ENCODE measurements around the gene PLP2. TPM values are rescaled to one million over a fixed set of nuclear protein-coding genes. Genes with fewer than 3 reads are reported as not detected.

PLP2 gene
- total RNA-seq, 1 experiment from 2014 or later: 293 TPM

GRCh38 chrX:49153467-49153866 is 18.2 kb upstream of the PLP2 start:
- POLR2A ChIA-PET: interaction anchor here (0.7 kb wide), 1 partner anchor 61 kb away, joined by 3 read pairs; no protein-coding TSS in a partner anchor
- TF ChIP-seq, protein P1, sequence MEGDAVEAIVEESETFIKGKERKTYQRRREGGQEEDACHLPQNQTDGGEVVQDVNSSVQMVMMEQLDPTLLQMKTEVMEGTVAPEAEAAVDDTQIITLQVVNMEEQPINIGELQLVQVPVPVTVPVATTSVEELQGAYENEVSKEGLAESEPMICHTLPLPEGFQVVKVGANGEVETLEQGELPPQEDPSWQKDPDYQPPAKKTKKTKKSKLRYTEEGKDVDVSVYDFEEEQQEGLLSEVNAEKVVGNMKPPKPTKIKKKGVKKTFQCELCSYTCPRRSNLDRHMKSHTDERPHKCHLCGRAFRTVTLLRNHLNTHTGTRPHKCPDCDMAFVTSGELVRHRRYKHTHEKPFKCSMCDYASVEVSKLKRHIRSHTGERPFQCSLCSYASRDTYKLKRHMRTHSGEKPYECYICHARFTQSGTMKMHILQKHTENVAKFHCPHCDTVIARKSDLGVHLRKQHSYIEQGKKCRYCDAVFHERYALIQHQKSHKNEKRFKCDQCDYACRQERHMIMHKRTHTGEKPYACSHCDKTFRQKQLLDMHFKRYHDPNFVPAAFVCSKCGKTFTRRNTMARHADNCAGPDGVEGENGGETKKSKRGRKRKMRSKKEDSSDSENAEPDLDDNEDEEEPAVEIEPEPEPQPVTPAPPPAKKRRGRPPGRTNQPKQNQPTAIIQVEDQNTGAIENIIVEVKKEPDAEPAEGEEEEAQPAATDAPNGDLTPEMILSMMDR (IDR thresholded peaks at IDR 0.05): no peak
- TF ChIP-seq SIN3A (IDR thresholded peaks at IDR 0.05; ENCODE audit: borderline replicate concordance, insufficient read depth, low read depth, low read length) (no peak), TCF7L2 (IDR thresholded peaks at IDR 0.05; ENCODE audit: low read depth, low read length) (no peak), POLR2AphosphoS5 (IDR thresholded peaks at IDR 0.05; ENCODE audit: low read depth, low read length) (no peak)
- TF ChIP-seq, protein P2, sequence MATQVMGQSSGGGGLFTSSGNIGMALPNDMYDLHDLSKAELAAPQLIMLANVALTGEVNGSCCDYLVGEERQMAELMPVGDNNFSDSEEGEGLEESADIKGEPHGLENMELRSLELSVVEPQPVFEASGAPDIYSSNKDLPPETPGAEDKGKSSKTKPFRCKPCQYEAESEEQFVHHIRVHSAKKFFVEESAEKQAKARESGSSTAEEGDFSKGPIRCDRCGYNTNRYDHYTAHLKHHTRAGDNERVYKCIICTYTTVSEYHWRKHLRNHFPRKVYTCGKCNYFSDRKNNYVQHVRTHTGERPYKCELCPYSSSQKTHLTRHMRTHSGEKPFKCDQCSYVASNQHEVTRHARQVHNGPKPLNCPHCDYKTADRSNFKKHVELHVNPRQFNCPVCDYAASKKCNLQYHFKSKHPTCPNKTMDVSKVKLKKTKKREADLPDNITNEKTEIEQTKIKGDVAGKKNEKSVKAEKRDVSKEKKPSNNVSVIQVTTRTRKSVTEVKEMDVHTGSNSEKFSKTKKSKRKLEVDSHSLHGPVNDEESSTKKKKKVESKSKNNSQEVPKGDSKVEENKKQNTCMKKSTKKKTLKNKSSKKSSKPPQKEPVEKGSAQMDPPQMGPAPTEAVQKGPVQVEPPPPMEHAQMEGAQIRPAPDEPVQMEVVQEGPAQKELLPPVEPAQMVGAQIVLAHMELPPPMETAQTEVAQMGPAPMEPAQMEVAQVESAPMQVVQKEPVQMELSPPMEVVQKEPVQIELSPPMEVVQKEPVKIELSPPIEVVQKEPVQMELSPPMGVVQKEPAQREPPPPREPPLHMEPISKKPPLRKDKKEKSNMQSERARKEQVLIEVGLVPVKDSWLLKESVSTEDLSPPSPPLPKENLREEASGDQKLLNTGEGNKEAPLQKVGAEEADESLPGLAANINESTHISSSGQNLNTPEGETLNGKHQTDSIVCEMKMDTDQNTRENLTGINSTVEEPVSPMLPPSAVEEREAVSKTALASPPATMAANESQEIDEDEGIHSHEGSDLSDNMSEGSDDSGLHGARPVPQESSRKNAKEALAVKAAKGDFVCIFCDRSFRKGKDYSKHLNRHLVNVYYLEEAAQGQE (IDR thresholded peaks at IDR 0.05; ENCODE audit: insufficient read depth in 1 of 2, low read depth in 2 of 2, low read length in 1 of 2): no peak
- CTCF ChIA-PET: interaction anchor here (0.6 kb wide), 1 partner anchor 54 kb away, joined by 4 read pairs; no protein-coding TSS in a partner anchor
- Histone ChIP-seq H3K4me1 (ENCODE audit: control insufficient read depth, insufficient read depth, low read length) (peaks cover 4% of the 10 kb centered on the region; the same call in 1 of the 2 replicates), H3K4me3 (ENCODE audit: low read depth in 2 of 2, low read length in 2 of 2) (no peak overlapping the region), H3K36me3 (ENCODE audit: control insufficient read depth, insufficient read depth, low read length) (no peaks in the 10 kb centered on the region), H3K9me3 (ENCODE audit: control insufficient read depth, insufficient read depth, low read depth, low read length) (no peaks in the 10 kb centered on the region), H3K27ac (ENCODE audit: low read length) (no peak overlapping the region), H3K27me3 (ENCODE audit: control insufficient read depth, insufficient read depth, low read length) (no peaks in the 10 kb centered on the region)
- BruUV-seq (replicated peaks): no TSS peak
- no peak for DNase-seq (ENCODE audit: low read depth, low spot score)
- in situ Hi-C loops (cut with HindIII; ENCODE audit: low pct_unique_long_range_greater_than_20kb, low sequenced_read_pairs) (no loop called here), intact Hi-C loops (cut with micrococcal nuclease; ENCODE audit: unreplicated experiment) (no loop called here)
- ATAC-seq: no peak

DNA sequence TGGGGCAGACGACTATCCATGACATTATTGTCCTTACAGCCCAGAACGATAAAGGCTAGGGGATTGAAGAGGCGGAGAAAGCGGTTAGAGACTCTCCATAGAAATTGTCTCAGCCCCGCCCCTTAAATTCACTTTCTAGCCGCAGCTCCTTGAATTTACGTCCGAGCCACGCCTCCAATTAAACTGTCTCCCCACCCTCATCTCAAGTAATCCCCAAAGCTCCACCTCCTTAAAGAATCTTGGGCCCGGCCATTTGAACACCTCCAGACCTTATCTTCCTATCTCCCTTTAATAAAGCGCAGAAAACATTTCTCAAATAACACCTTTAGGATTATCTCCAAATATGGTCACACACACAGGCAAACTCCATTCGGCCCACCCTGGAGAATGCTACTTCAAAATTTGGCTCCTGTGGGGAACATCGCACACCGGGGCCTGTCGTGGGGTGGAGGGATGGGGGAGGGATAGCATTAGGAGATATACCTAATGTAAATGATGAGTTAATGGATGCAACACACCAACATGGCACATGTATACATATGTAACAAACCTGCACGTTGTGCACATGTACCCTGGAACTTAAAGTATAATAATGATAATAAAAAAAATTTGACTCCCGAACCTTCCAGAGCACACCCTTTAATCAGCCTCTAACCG is 16.3 kb upstream of the PLP2 start:
- ChIA-PET POLR2A (no interaction called here), CTCF (interaction anchor here (0.6 to 1.2 kb wide), 7 partner anchors 9 to 418 kb away, joined by 3 to 8 read pairs (median 3); no protein-coding TSS in a partner anchor)
- no peak for DNase-seq (ENCODE audit: low read depth, low spot score)
- TF ChIP-seq, protein P2 (IDR thresholded peaks at IDR 0.05; ENCODE audit: insufficient read depth in 1 of 2, low read depth in 2 of 2, low read length in 1 of 2): no peak
- no peak for TF ChIP-seq SIN3A (IDR thresholded peaks at IDR 0.05; ENCODE audit: borderline replicate concordance, insufficient read depth, low read depth, low read length)
- TF ChIP-seq, protein P1 (IDR thresholded peaks at IDR 0.05): no peak
- TF ChIP-seq POLR2AphosphoS5 (IDR thresholded peaks at IDR 0.05; ENCODE audit: low read depth, low read length): no peak
- no peak for TF ChIP-seq TCF7L2 (IDR thresholded peaks at IDR 0.05; ENCODE audit: low read depth, low read length)
- in situ Hi-C loops (cut with HindIII; ENCODE audit: low pct_unique_long_range_greater_than_20kb, low sequenced_read_pairs) (no loop called here), intact Hi-C loops (cut with micrococcal nuclease; ENCODE audit: unreplicated experiment) (no loop called here)
- Histone ChIP-seq H3K4me1 (ENCODE audit: control insufficient read depth, insufficient read depth, low read length) (peaks cover 4% of the 10 kb centered on the region; the same call in 1 of the 2 replicates), H3K4me3 (ENCODE audit: low read depth in 2 of 2, low read length in 2 of 2) (peak overlapping the region; percentile 45 to 57), H3K9me3 (ENCODE audit: control insufficient read depth, insufficient read depth, low read depth, low read length) (no peaks in the 10 kb centered on the region), H3K27ac (ENCODE audit: low read length) (peak overlapping the region; percentile 82), H3K27me3 (ENCODE audit: control insufficient read depth, insufficient read depth, low read length) (no peaks in the 10 kb centered on the region), H3K36me3 (ENCODE audit: control insufficient read depth, insufficient read depth, low read length) (no peaks in the 10 kb centered on the region)
- BruUV-seq (replicated peaks): TSS peak; percentile 84
- peak; percentile 57 for ATAC-seq

All from Panc1 (cell line).